HG02763 (cell line): Measurements from ENCODE around the gene NBEA.

ENCODE experiments used
- ATAC-seq: cut with Tn5 transposase; IDR thresholded peaks from one replicate; pipeline ENCODE4 v1.9.1; 2021; ENCODE audit warnings: mild to moderate bottlenecking, moderate library complexity; ENCODE audit not compliant: unreplicated experiment

NBEA gene

GRCh38 chr13:35554972-35555623 lies 613.0 kb downstream of the NBEA start:
- no peak for ATAC-seq

- no peak for ATAC-seq
Measured at GRCh38 chr13:35557475-35557874, 615.4 kb downstream of the NBEA start.

- ATAC-seq: no peak
Measured at GRCh38 chr13:35561540-35561939, 619.5 kb downstream of the NBEA start.

- ATAC-seq: no peak
Measured at GRCh38 chr13:35565273-35565672, 623.2 kb downstream of the NBEA start.

GRCh38 chr13:35566340-35566739 lies 624.3 kb downstream of the NBEA start:
- no peak for ATAC-seq

GRCh38 chr13:35567406-35567980 lies 625.4 kb downstream of the NBEA start:
- no peak for ATAC-seq

GRCh38 chr13:35573639-35574038 lies 631.6 kb downstream of the NBEA start:
- ATAC-seq: no peak

- ATAC-seq: no peak
Measured at GRCh38 chr13:35592457-35592856, 650.4 kb downstream of the NBEA start.

GRCh38 chr13:35593651-35594050 lies 651.6 kb downstream of the NBEA start:
- ATAC-seq: no peak

- no peak for ATAC-seq
Measured at GRCh38 chr13:35594096-35594495, 652.0 kb downstream of the NBEA start.

- ATAC-seq: no peak
Measured at GRCh38 chr13:35595181-35595580, 653.1 kb downstream of the NBEA start.

GRCh38 chr13:35596321-35597030 lies 654.4 kb downstream of the NBEA start:
- no peak for ATAC-seq

- no peak for ATAC-seq
Measured at GRCh38 chr13:35597451-35597850, 655.4 kb downstream of the NBEA start.

GRCh38 chr13:35598233-35598632 lies 656.2 kb downstream of the NBEA start:
- no peak for ATAC-seq

GRCh38 chr13:35598790-35599369 lies 656.8 kb downstream of the NBEA start:
- no peak for ATAC-seq

GRCh38 chr13:35599384-35599783 lies 657.3 kb downstream of the NBEA start:
- no peak for ATAC-seq

- ATAC-seq: no peak
Measured at GRCh38 chr13:35600137-35600536, 658.1 kb downstream of the NBEA start.

GRCh38 chr13:35603593-35604285 lies 661.7 kb downstream of the NBEA start:
- ATAC-seq: no peak

GRCh38 chr13:35614666-35615065 lies 672.6 kb downstream of the NBEA start:
- no peak for ATAC-seq

- no peak for ATAC-seq
Measured at GRCh38 chr13:35617420-35617819, 675.4 kb downstream of the NBEA start.

GRCh38 chr13:35618565-35619083 lies 676.6 kb downstream of the NBEA start:
- no peak for ATAC-seq
